Measurements from ENCODE around the gene COL2A1.
"Not testable (repeated sequence)": the region's sequence is repeated elsewhere in the genome, so short reads cannot be mapped to it uniquely, and the experiment has no call there.

Gene COL2A1

GRCh38 chr12:47978598-47978873 lies 25.7 kb downstream of the COL2A1 start:
- in situ Hi-C loops (cut with MboI; ENCODE audit: low sequenced_read_pairs): no loop called here

GRCh38 chr12:47977772-47978597 lies 26.3 kb downstream of the COL2A1 start:
- in situ Hi-C loops (cut with MboI; ENCODE audit: low sequenced_read_pairs): no loop called here

- in situ Hi-C loops (cut with MboI; ENCODE audit: low sequenced_read_pairs): no loop called here
Observed at GRCh38 chr12:47977046-47977771, 27.1 kb downstream of the COL2A1 start.

- in situ Hi-C loops (cut with MboI; ENCODE audit: low sequenced_read_pairs): no loop called here
Observed at GRCh38 chr12:47975816-47976215, 28.5 kb downstream of the COL2A1 start.

- in situ Hi-C loops (cut with MboI; ENCODE audit: low sequenced_read_pairs): no loop called here
Observed at GRCh38 chr12:47975036-47975620, 29.1 kb downstream of the COL2A1 start.

- in situ Hi-C loops (cut with MboI; ENCODE audit: low sequenced_read_pairs): no loop called here
Observed at GRCh38 chr12:47973870-47974269, 30.4 kb downstream of the COL2A1 start.

GRCh38 chr12:47972895-47973294 lies 31.4 kb downstream of the COL2A1 start:
- in situ Hi-C loops (cut with MboI; ENCODE audit: low sequenced_read_pairs): no loop called here

- in situ Hi-C loops (cut with MboI; ENCODE audit: low sequenced_read_pairs): no loop called here
Observed at GRCh38 chr12:47970843-47971242, 33.4 kb downstream of the COL2A1 start.

GRCh38 chr12:47969845-47970244 lies 34.4 kb downstream of the COL2A1 start:
- in situ Hi-C loops (cut with MboI; ENCODE audit: low sequenced_read_pairs): no loop called here

GRCh38 chr12:47967461-47968321 lies 36.6 kb downstream of the COL2A1 start:
- in situ Hi-C loops (cut with MboI; ENCODE audit: low sequenced_read_pairs): no loop called here

GRCh38 chr12:47965581-47965980 lies 38.7 kb downstream of the COL2A1 start:
- in situ Hi-C loops (cut with MboI; ENCODE audit: low sequenced_read_pairs): no loop called here

GRCh38 chr12:47964106-47964728 lies 40.1 kb downstream of the COL2A1 start:
- in situ Hi-C loops (cut with MboI; ENCODE audit: low sequenced_read_pairs): no loop called here

- in situ Hi-C loops (cut with MboI; ENCODE audit: low sequenced_read_pairs): no loop called here
Observed at GRCh38 chr12:47963340-47964040, 40.8 kb downstream of the COL2A1 start, which contains the start of gene TMEM106C. TSS of gene TMEM106C (plus strand) at chr12:47963596. CDS start at chr12:47964237, 641 bp downstream.

- in situ Hi-C loops (cut with MboI; ENCODE audit: low sequenced_read_pairs): no loop called here
Observed at GRCh38 chr12:47962198-47962597, 42.1 kb downstream of the COL2A1 start.

GRCh38 chr12:47957671-47958070 lies 46.6 kb downstream of the COL2A1 start:
- in situ Hi-C loops (cut with MboI; ENCODE audit: low sequenced_read_pairs): not testable (repeated sequence)

GRCh38 chr12:47955059-47955458 lies 49.2 kb downstream of the COL2A1 start:
- in situ Hi-C loops (cut with MboI; ENCODE audit: low sequenced_read_pairs): no loop called here

- in situ Hi-C loops (cut with MboI; ENCODE audit: low sequenced_read_pairs): no loop called here
Observed at GRCh38 chr12:47954467-47955045, 49.7 kb downstream of the COL2A1 start.

GRCh38 chr12:47954058-47954457 lies 50.2 kb downstream of the COL2A1 start:
- in situ Hi-C loops (cut with MboI; ENCODE audit: low sequenced_read_pairs): no loop called here

GRCh38 chr12:47950856-47951468 lies 53.3 kb downstream of the COL2A1 start:
- in situ Hi-C loops (cut with MboI; ENCODE audit: low sequenced_read_pairs): no loop called here

Data from HL-60/S4 treated with phorbol 12-myristate 13-acetate at 8.2 ng/mL for 4 days and 3 days (cell line).